ENCODE results near the gene S100A3. TPM values are rescaled to one million over a fixed set of nuclear protein-coding genes. Genes with fewer than 3 reads are reported as not detected.

Gene S100A3
- total RNA-seq, 1 donor from 2014 or later = not detected

- peak; percentile 82 for DNase-seq
- H3K27me3 Mint-ChIP-seq (ENCODE audit: unreplicated experiment) = peaks cover 13% of the 10 kb centered on the region
Measured at GRCh38 chr1:153509729-153510354, 39.2 kb downstream of the S100A3 start.

DNA sequence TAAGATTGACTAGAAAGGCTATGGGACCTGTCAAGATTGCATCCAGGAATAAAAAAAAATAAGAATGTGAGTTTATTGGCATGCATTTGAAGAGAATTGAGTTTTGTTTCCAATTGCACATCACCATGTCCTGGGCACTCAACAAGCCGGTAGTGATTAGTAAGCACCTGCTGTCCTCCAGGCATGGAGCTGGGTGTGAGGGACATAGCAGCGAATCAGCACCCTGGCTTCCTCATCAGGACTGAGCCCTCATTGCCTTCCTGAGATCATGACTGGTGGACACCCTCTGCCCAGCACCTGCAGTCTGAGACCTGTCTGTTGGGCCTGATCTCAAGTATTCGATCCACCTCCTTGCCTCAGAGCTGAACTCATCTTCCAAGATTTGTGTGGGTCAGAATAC is 40.0 kb downstream of the S100A3 start:
- Mint-ChIP-seq H3K27ac (ENCODE audit: unreplicated experiment) (no peak overlapping the region), H3K4me1 (ENCODE audit: low read depth, unreplicated experiment) (no peaks in the 10 kb centered on the region), H3K9me3 (ENCODE audit: unreplicated experiment) (peaks cover 2% of the 10 kb centered on the region), H3K27me3 (ENCODE audit: unreplicated experiment) (peaks cover 13% of the 10 kb centered on the region), H3K4me3 (ENCODE audit: unreplicated experiment) (no peak overlapping the region), H3K36me3 (ENCODE audit: unreplicated experiment) (no peaks in the 10 kb centered on the region)
- TF ChIP-seq CTCF (IDR thresholded peaks at IDR 0.05; ENCODE audit: partially characterized antibody, unreplicated experiment) = no peak
- no peak for DNase-seq

More at GRCh38 chr1:153509729-153510354, 39.2 kb downstream of the S100A3 start:
- H3K9me3 Mint-ChIP-seq (ENCODE audit: unreplicated experiment) = peaks cover 2% of the 10 kb centered on the region
- no peak overlapping the region for H3K4me3 Mint-ChIP-seq (ENCODE audit: unreplicated experiment)
- no peaks in the 10 kb centered on the region for H3K4me1 Mint-ChIP-seq (ENCODE audit: low read depth, unreplicated experiment)
- peak; percentile 72 for TF ChIP-seq CTCF (IDR thresholded peaks at IDR 0.05; ENCODE audit: partially characterized antibody, unreplicated experiment)
- no peak overlapping the region for H3K27ac Mint-ChIP-seq (ENCODE audit: unreplicated experiment)
- no peaks in the 10 kb centered on the region for H3K36me3 Mint-ChIP-seq (ENCODE audit: unreplicated experiment)

- peaks cover 9% of the 10 kb centered on the region for H3K27me3 Mint-ChIP-seq (ENCODE audit: unreplicated experiment)
- H3K27ac Mint-ChIP-seq (ENCODE audit: unreplicated experiment) = no peak overlapping the region
- H3K4me3 Mint-ChIP-seq (ENCODE audit: unreplicated experiment) = no peak overlapping the region
- H3K9me3 Mint-ChIP-seq (ENCODE audit: unreplicated experiment) = peaks cover 2% of the 10 kb centered on the region
- TF ChIP-seq CTCF (IDR thresholded peaks at IDR 0.05; ENCODE audit: partially characterized antibody, unreplicated experiment) = no peak
- no peak for DNase-seq
- H3K4me1 Mint-ChIP-seq (ENCODE audit: low read depth, unreplicated experiment) = no peaks in the 10 kb centered on the region
- no peaks in the 10 kb centered on the region for H3K36me3 Mint-ChIP-seq (ENCODE audit: unreplicated experiment)
Measured at GRCh38 chr1:153507926-153508583, 41.0 kb downstream of the S100A3 start.

GRCh38 chr1:153506831-153507413 is 42.1 kb downstream of the S100A3 start:
- H3K27me3 Mint-ChIP-seq (ENCODE audit: unreplicated experiment) = peaks cover 7% of the 10 kb centered on the region
- H3K27ac Mint-ChIP-seq (ENCODE audit: unreplicated experiment) = no peak overlapping the region
- DNase-seq = no peak
- no peak overlapping the region for H3K4me3 Mint-ChIP-seq (ENCODE audit: unreplicated experiment)
- peaks cover 2% of the 10 kb centered on the region for H3K9me3 Mint-ChIP-seq (ENCODE audit: unreplicated experiment)
- H3K36me3 Mint-ChIP-seq (ENCODE audit: unreplicated experiment) = no peaks in the 10 kb centered on the region
- H3K4me1 Mint-ChIP-seq (ENCODE audit: low read depth, unreplicated experiment) = no peaks in the 10 kb centered on the region
- TF ChIP-seq CTCF (IDR thresholded peaks at IDR 0.05; ENCODE audit: partially characterized antibody, unreplicated experiment) = no peak

DNA sequence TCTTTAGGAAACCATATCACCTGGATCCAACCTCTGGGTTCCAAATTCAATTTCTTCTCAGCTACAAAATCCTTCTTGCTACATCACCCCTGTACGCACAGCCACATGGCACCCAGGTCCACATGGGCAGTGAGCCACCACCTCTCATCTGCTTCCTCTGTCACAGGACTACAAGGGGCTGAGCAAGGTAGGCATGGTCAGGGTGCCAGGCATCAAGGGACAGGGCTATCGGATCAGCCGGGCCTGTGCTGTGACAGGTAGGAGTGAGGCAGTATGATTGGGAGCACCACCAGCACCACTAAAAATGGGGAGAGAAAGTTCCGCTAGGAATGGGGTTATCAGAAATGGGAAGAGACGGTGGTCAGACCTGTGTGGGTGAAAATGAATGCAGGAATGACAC is 42.7 kb downstream of the S100A3 start:
- no peak for TF ChIP-seq CTCF (IDR thresholded peaks at IDR 0.05; ENCODE audit: partially characterized antibody, unreplicated experiment)
- H3K4me3 Mint-ChIP-seq (ENCODE audit: unreplicated experiment) = no peak overlapping the region
- DNase-seq = no peak
- H3K36me3 Mint-ChIP-seq (ENCODE audit: unreplicated experiment) = no peaks in the 10 kb centered on the region
- peaks cover 7% of the 10 kb centered on the region for H3K27me3 Mint-ChIP-seq (ENCODE audit: unreplicated experiment)
- no peaks in the 10 kb centered on the region for H3K4me1 Mint-ChIP-seq (ENCODE audit: low read depth, unreplicated experiment)
- H3K9me3 Mint-ChIP-seq (ENCODE audit: unreplicated experiment) = peaks cover 2% of the 10 kb centered on the region
- H3K27ac Mint-ChIP-seq (ENCODE audit: unreplicated experiment) = no peak overlapping the region

Data from glutamatergic neuron (in vitro differentiated cells).